Activated CD8-positive, alpha-beta memory T cell treated with anti-CD3 and anti-CD28 coated beads for 24 hours (primary cell): ENCODE results near the gene YES1.
"Not testable (repeated sequence)": the region's sequence is repeated elsewhere in the genome, so short reads cannot be mapped to it uniquely, and the experiment has no call there.

ENCODE experiments used
- DNase-seq: peaks from one replicate; pipeline ENCODE4 v3.0.0-alpha.2; 2020

Gene YES1

GRCh38 chr18:778194-778927 lies 33.7 kb downstream of the YES1 start:
- no peak for DNase-seq

- no peak for DNase-seq
Measured at GRCh38 chr18:777021-777420, 35.0 kb downstream of the YES1 start.

- DNase-seq: not testable (repeated sequence)
Measured at GRCh38 chr18:776044-776443, 36.0 kb downstream of the YES1 start.

- no peak for DNase-seq
Measured at GRCh38 chr18:774811-775210, 37.2 kb downstream of the YES1 start.

- DNase-seq: no peak
Measured at GRCh38 chr18:773980-774624, 37.9 kb downstream of the YES1 start.

GRCh38 chr18:770583-770961 lies 41.5 kb downstream of the YES1 start:
- no peak for DNase-seq

GRCh38 chr18:767961-768360 lies 44.1 kb downstream of the YES1 start:
- DNase-seq: no peak

- DNase-seq: no peak
Measured at GRCh38 chr18:767084-767882, 44.8 kb downstream of the YES1 start.

GRCh38 chr18:766550-766860 lies 45.5 kb downstream of the YES1 start:
- DNase-seq: no peak

GRCh38 chr18:765764-766549 lies 46.1 kb downstream of the YES1 start:
- DNase-seq: no peak

- not testable (repeated sequence) for DNase-seq
Measured at GRCh38 chr18:759864-760263, 52.2 kb downstream of the YES1 start.

GRCh38 chr18:755506-755905 lies 56.5 kb downstream of the YES1 start:
- no peak for DNase-seq

- DNase-seq: no peak
Measured at GRCh38 chr18:754656-755055, 57.4 kb downstream of the YES1 start.

GRCh38 chr18:750456-750855 lies 61.6 kb downstream of the YES1 start:
- no peak for DNase-seq

- no peak for DNase-seq
Measured at GRCh38 chr18:744832-745597, 67.0 kb downstream of the YES1 start.

- DNase-seq: no peak
Measured at GRCh38 chr18:741931-742512, 70.0 kb downstream of the YES1 start.

GRCh38 chr18:732371-732770 lies 79.7 kb downstream of the YES1 start:
- no peak for DNase-seq

GRCh38 chr18:731185-731584 lies 80.9 kb downstream of the YES1 start:
- no peak for DNase-seq

GRCh38 chr18:730692-731091 lies 81.3 kb downstream of the YES1 start:
- DNase-seq: no peak

- not testable (repeated sequence) for DNase-seq
Measured at GRCh38 chr18:730120-730519, 81.9 kb downstream of the YES1 start.

- no peak for DNase-seq
Measured at GRCh38 chr18:725646-726045, 86.4 kb downstream of the YES1 start.

- DNase-seq: no peak
Measured at GRCh38 chr18:723541-724080, 88.4 kb downstream of the YES1 start.
